ENCODE measurements around the gene ATRN. TPM values are rescaled to one million over a fixed set of nuclear protein-coding genes. Genes with fewer than 3 reads are reported as not detected.

Gene ATRN
- total and polyA plus RNA-seq, 2 of the 8 experiments (the other 6 are each of a cell fraction or from before 2014, with no cell fraction given), result 12.0 to 17.4 TPM

DNA sequence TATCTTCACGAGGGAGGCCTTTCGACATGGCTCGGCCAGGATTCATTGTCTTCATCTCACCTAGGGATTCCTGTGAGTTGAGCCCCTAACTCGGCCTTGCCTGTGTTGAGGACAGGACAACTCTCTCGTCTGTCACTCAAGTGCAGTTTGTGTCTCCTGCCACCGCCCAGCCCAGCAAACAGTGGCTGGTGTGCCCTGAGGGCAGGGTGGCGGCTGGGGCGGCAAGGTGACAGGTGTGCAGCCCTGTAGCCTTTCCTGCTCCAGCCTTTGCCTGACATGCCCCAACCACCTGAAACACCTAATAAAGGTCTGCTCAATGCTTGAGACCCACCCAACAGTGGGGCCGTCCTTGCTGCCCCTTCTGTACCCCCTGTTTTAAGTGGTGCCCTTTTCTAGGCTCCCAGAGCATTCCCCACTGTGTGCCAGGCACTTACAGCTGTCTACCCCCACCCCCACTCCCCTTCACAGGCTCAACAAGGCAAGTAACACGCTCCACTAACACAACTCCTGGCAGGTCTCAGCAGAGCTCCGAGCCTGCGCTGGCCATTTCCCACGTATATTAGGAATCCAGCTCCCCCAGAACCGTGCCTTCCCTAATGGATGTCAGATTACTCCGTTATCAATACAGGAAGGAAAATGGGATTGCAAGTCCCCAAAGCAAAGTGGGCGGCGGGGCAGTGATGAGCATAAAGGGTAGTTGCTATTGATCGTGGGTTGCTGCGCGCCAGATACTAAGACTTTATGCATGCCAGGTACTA, 174.7 kb downstream of the ATRN start:
- Histone ChIP-seq H3K18ac (ENCODE audit: extremely low read depth, low read length) (no peak overlapping the region), H3K79me1 (ENCODE audit: low read depth, low read length) (no peaks in the 10 kb centered on the region), H3K4me3 (ENCODE audit: extremely low read depth in 1 of 4, insufficient read depth in 2 of 4, low read depth in 3 of 4, low read length in 4 of 4) (no peak overlapping the region), H3K14ac (ENCODE audit: insufficient read length) (no peak overlapping the region), H2AK5ac (ENCODE audit: low read depth, low read length) (no peak overlapping the region), H4K20me1 (replicated peaks in 1 of 2; ENCODE audit: control insufficient read depth in 1 of 2, insufficient read depth in 2 of 2, low read length in 2 of 2) (no peaks in the 10 kb centered on the region), H2BK20ac (ENCODE audit: low read length) (no peak overlapping the region), H3K79me2 (ENCODE audit: control insufficient read depth in 1 of 2, insufficient read depth in 2 of 2, low read length in 2 of 2) (no peaks in the 10 kb centered on the region), H2AFZ (ENCODE audit: low read length) (no peak overlapping the region), H4K5ac (ENCODE audit: insufficient read length, low read depth, low read length) (no peak overlapping the region), H3K9me3 (ENCODE audit: insufficient read depth in 2 of 2, low read depth in 1 of 2, low read length in 1 of 2) (no peaks in the 10 kb centered on the region), H2BK12ac (ENCODE audit: low read depth, low read length) (no peak overlapping the region), H2BK15ac (ENCODE audit: low read length) (no peak overlapping the region), H3K23me2 (ENCODE audit: low read depth, low read length) (no peaks in the 10 kb centered on the region), H4K8ac (ENCODE audit: extremely low read depth, insufficient read depth, low read length) (no peak overlapping the region), H3K23ac (ENCODE audit: insufficient read length) (no peak overlapping the region), H3K4me1 (replicated peaks in 1 of 4; ENCODE audit: control insufficient read depth in 3 of 4, insufficient read depth in 4 of 4, low read length in 3 of 4) (no peaks in the 10 kb centered on the region), H3K56ac (replicated peaks; ENCODE audit: insufficient read length, low read depth, low read length) (no peak overlapping the region), H3K27ac (ENCODE audit: low read depth, low read length) (no peak overlapping the region), H3K9ac (replicated peaks in 1 of 4; ENCODE audit: extremely low read depth in 1 of 4, low read depth in 3 of 4, low read length in 3 of 4) (no peak overlapping the region), H2BK5ac (ENCODE audit: low read depth, low read length) (no peak overlapping the region), H3K4ac (replicated peaks; ENCODE audit: insufficient read length, low read depth, low read length) (no peak overlapping the region), H2BK120ac (replicated peaks; ENCODE audit: low read depth, low read length) (no peak overlapping the region), H3K4me2 (ENCODE audit: insufficient read depth in 1 of 2, low read depth in 2 of 2, low read length in 2 of 2) (no peak overlapping the region), H3K36me3 (ENCODE audit: control insufficient read depth in 2 of 4, insufficient read depth in 4 of 4, low read length in 3 of 4) (no peaks in the 10 kb centered on the region), H3K27me3 (replicated peaks in 1 of 4; ENCODE audit: control insufficient read depth in 3 of 4, extremely low read depth in 1 of 4, insufficient read depth in 3 of 4, low read length in 3 of 4) (no peaks in the 10 kb centered on the region; a peak in 2 of 7 replicates), H4K91ac (replicated peaks; ENCODE audit: insufficient read length, low read length) (no peak overlapping the region)
- ChIA-PET CTCF (ENCODE audit: partially characterized antibody) (interaction anchor here (0.7 kb wide), 1 partner anchor 36 kb away, joined by 5 read pairs; the partner anchor contains the start of gene ADAM33), POLR2A (ENCODE audit: partially characterized antibody) (no interaction called here)
- DNase-seq (ENCODE audit: low read depth in 1 of 2, low spot score in 2 of 2) (peak in 1 of 2 experiments; percentile 37), FAIRE-seq (no peak)
- 85% methylated on average over 20 of the region's 20 CpGs; no CpG with 5 or more reads in 1 of the 2 experiments for WGBS, 2 experiments (ENCODE audit: extremely low coverage in 1 of 2, insufficient coverage in 1 of 2, insufficient read length in 1 of 2, insufficient replicate concordance in 2 of 2, low coverage in 1 of 2, low lambda C conversion rate in 2 of 2, missing lambda C conversion rate in 1 of 2)
- no peak for TF ChIP-seq SUZ12 (IDR thresholded peaks at IDR 0.05; ENCODE audit: low read length)
- TF ChIP-seq, protein P1, sequence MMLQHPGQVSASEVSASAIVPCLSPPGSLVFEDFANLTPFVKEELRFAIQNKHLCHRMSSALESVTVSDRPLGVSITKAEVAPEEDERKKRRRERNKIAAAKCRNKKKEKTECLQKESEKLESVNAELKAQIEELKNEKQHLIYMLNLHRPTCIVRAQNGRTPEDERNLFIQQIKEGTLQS (IDR thresholded peaks at IDR 0.05; ENCODE audit: insufficient read depth, low read depth, low read length), result no peak
- no peak for TF ChIP-seq KDM5A (IDR thresholded peaks at IDR 0.05; ENCODE audit: low read length)
- TF ChIP-seq EZH2 (IDR thresholded peaks at IDR 0.05; ENCODE audit: low read depth, low read length, severe bottlenecking), result no peak
- TF ChIP-seq SIN3A (conservative IDR thresholded peaks at IDR 0.05 in 1 of 2, IDR thresholded peaks at IDR 0.05 in 1 of 2; ENCODE audit: low read depth in 1 of 2, low read length in 2 of 2), result no peak
- no peak for TF ChIP-seq JUND (IDR thresholded peaks at IDR 0.05; ENCODE audit: low read length)
- TF ChIP-seq CHD1 (IDR thresholded peaks at IDR 0.05; ENCODE audit: low read depth, low read length), result no peak
- TF ChIP-seq KDM1A (IDR thresholded peaks at IDR 0.05; ENCODE audit: borderline replicate concordance, low read length), result no peak
- no peak for TF ChIP-seq SIX5 (IDR thresholded peaks at IDR 0.05; ENCODE audit: low read depth, low read length)
- no peak for TF ChIP-seq NRF1 (IDR thresholded peaks at IDR 0.05; ENCODE audit: low read depth, low read length)
- no peak for TF ChIP-seq SP4 (IDR thresholded peaks at IDR 0.05; ENCODE audit: low read length)
- TF ChIP-seq EP300 (IDR thresholded peaks at IDR 0.05; ENCODE audit: borderline replicate concordance in 1 of 2, low read depth in 2 of 2, low read length in 2 of 2), result no peak
- no peak for TF ChIP-seq SP1 (IDR thresholded peaks at IDR 0.05; ENCODE audit: low read depth, low read length)

Measured in H1 (cell line).